SK-N-SH (cell line): Measurements from ENCODE around the gene KNOP1.

Source experiments
- CHD2 ChIP-seq: fragments of 150-350 bp; IDR thresholded peaks from 2 replicates; pipeline ENCODE4 v1.6.1; 2018; ENCODE audit warnings: low read length; ENCODE audit not compliant: partially characterized antibody
- EZH2phosphoT487 ChIP-seq: fragments of 200-600 bp; sonication (generic); IDR thresholded peaks from 2 replicates; pipeline ENCODE4 v1.6.1; 2017; ENCODE audit warnings: low read depth, mixed run types, mild to moderate bottlenecking, antibody characterized with exemption, moderate library complexity, borderline replicate concordance
- POLR2AphosphoS5 ChIP-seq: IDR thresholded peaks from 2 replicates; pipeline ENCODE4 v1.6.1; 2012; ENCODE audit warnings: low read depth, low read length
- RFX5 ChIP-seq: IDR thresholded peaks from 2 replicates; pipeline ENCODE4 v1.6.1; 2012; ENCODE audit warnings: mild to moderate bottlenecking, improper control_type of control experiment, low read length
- TCF12 ChIP-seq: IDR thresholded peaks from 2 replicates; pipeline ENCODE4 v1.4.0; 2012
- TEAD4 ChIP-seq: IDR thresholded peaks from 2 replicates; pipeline ENCODE4 v1.4.0; 2012; ENCODE audit warnings: mild to moderate bottlenecking, borderline replicate concordance; ENCODE audit not compliant: insufficient read depth
- YY1 ChIP-seq: IDR thresholded peaks from 2 replicates; pipeline ENCODE4 v1.4.0; 2012; ENCODE audit warnings: low read depth, mild to moderate bottlenecking
- TF ChIP-seq, protein P1 (sequence below): fragments of 200-600 bp; sonication (generic); IDR thresholded peaks from 2 replicates; pipeline ENCODE4 v1.6.1; 2017; ENCODE audit warnings: antibody characterized with exemption, mild to moderate bottlenecking, moderate library complexity
- TF ChIP-seq, protein P2 (sequence below): IDR thresholded peaks from 2 replicates; pipeline ENCODE4 v1.6.1; 2012; ENCODE audit warnings: mild to moderate bottlenecking, low read depth, low read length, moderate library complexity

DNA sequence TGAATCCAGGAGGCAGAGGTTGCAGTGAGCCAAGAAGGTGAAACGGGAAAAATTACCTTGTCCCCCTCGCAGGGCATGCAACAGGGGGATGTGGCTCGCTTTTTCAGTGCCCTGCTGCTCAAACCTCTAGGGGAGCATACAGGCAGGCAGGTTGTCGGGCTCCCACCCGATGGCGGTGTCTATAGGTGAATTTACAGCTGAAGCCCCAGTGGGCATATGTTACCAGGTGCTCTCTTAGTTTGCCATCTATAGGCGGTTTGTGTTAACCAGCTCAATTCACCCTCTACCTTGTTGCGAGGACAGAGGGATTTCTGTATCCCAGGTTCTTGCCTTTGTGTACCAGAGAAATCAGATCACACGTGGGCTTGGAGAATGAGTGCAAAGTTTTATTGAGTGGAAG is 49.0 kb upstream of the KNOP1 start:
- TF ChIP-seq, protein P1, sequence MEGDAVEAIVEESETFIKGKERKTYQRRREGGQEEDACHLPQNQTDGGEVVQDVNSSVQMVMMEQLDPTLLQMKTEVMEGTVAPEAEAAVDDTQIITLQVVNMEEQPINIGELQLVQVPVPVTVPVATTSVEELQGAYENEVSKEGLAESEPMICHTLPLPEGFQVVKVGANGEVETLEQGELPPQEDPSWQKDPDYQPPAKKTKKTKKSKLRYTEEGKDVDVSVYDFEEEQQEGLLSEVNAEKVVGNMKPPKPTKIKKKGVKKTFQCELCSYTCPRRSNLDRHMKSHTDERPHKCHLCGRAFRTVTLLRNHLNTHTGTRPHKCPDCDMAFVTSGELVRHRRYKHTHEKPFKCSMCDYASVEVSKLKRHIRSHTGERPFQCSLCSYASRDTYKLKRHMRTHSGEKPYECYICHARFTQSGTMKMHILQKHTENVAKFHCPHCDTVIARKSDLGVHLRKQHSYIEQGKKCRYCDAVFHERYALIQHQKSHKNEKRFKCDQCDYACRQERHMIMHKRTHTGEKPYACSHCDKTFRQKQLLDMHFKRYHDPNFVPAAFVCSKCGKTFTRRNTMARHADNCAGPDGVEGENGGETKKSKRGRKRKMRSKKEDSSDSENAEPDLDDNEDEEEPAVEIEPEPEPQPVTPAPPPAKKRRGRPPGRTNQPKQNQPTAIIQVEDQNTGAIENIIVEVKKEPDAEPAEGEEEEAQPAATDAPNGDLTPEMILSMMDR, result no peak
- TF ChIP-seq, protein P2, sequence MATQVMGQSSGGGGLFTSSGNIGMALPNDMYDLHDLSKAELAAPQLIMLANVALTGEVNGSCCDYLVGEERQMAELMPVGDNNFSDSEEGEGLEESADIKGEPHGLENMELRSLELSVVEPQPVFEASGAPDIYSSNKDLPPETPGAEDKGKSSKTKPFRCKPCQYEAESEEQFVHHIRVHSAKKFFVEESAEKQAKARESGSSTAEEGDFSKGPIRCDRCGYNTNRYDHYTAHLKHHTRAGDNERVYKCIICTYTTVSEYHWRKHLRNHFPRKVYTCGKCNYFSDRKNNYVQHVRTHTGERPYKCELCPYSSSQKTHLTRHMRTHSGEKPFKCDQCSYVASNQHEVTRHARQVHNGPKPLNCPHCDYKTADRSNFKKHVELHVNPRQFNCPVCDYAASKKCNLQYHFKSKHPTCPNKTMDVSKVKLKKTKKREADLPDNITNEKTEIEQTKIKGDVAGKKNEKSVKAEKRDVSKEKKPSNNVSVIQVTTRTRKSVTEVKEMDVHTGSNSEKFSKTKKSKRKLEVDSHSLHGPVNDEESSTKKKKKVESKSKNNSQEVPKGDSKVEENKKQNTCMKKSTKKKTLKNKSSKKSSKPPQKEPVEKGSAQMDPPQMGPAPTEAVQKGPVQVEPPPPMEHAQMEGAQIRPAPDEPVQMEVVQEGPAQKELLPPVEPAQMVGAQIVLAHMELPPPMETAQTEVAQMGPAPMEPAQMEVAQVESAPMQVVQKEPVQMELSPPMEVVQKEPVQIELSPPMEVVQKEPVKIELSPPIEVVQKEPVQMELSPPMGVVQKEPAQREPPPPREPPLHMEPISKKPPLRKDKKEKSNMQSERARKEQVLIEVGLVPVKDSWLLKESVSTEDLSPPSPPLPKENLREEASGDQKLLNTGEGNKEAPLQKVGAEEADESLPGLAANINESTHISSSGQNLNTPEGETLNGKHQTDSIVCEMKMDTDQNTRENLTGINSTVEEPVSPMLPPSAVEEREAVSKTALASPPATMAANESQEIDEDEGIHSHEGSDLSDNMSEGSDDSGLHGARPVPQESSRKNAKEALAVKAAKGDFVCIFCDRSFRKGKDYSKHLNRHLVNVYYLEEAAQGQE, result no peak
- TF ChIP-seq POLR2AphosphoS5 (no peak), TEAD4 (no peak), EZH2phosphoT487 (no peak), CHD2 (no peak), YY1 (no peak), RFX5 (no peak), TCF12 (no peak)
